Measurements from ENCODE around the gene RXYLT1. TPM values are rescaled to one million over a fixed set of nuclear protein-coding genes. Genes with fewer than 3 reads are reported as not detected.

Gene RXYLT1
- total and polyA plus RNA-seq, 4 donors, result 18.3 to 27.7 (median 23.7) TPM

- 80% methylated on average over 1 of the region's 2 CpGs for WGBS (ENCODE audit: insufficient coverage)
- Histone ChIP-seq H3K27ac (ENCODE audit: low read depth, low read length) (no peak overlapping the region), H3K4me1 (ENCODE audit: control insufficient read depth, insufficient read depth, low read length) (no peaks in the 10 kb centered on the region), H3K36me3 (ENCODE audit: control insufficient read depth, insufficient read depth, low read length) (no peaks in the 10 kb centered on the region), H3K27me3 (ENCODE audit: control insufficient read depth, insufficient read depth, low read length) (no peaks in the 10 kb centered on the region), H3K4me3 (ENCODE audit: low read depth, low read length) (no peak overlapping the region), H3K9me3 (ENCODE audit: control insufficient read depth, insufficient read depth, low read length) (peaks cover 4% of the 10 kb centered on the region)
- no peak for DNase-seq (ENCODE audit: low read depth in 4 of 6, low spot score in 6 of 6)
These were observed 27.4 kb upstream of the RXYLT1 start for GRCh38 chr12:63752283-63752682.

- Histone ChIP-seq H3K27me3 (ENCODE audit: control insufficient read depth, insufficient read depth, low read length) (no peaks in the 10 kb centered on the region), H3K9me3 (ENCODE audit: control insufficient read depth, insufficient read depth, low read length) (no peaks in the 10 kb centered on the region), H3K27ac (ENCODE audit: low read depth, low read length) (no peak overlapping the region), H3K4me1 (ENCODE audit: control insufficient read depth, insufficient read depth, low read length) (no peaks in the 10 kb centered on the region), H3K36me3 (ENCODE audit: control insufficient read depth, insufficient read depth, low read length) (no peaks in the 10 kb centered on the region), H3K4me3 (ENCODE audit: low read depth, low read length) (no peak overlapping the region)
- DNase-seq (ENCODE audit: low read depth in 4 of 6, low spot score in 6 of 6), result no peak
- WGBS (ENCODE audit: insufficient coverage), result 87% methylated on average over 1 of the region's 2 CpGs
These were observed 26.9 kb upstream of the RXYLT1 start for GRCh38 chr12:63752841-63753240.

DNA sequence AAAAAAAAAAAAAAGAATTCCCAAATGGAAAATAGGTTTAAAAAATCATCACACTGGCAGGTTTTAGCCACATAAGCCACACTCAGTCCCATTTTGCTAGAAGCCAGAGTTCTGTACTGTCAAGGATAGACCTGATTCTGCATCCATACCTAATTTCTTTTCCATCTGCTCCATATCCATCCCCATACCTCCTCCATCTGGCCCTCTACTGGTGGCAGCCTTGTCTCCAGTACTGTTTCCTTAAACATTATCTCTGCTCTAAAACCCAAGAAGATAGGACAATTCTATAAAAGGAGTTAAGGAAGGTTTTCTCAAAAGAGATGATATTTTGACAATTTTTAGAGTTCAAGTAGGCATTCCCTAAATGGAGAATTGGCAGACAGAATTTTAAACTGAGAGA lies 26.0 kb upstream of the RXYLT1 start:
- Histone ChIP-seq H3K27me3 (ENCODE audit: control insufficient read depth, insufficient read depth, low read length) (no peaks in the 10 kb centered on the region), H3K9me3 (ENCODE audit: control insufficient read depth, insufficient read depth, low read length) (no peaks in the 10 kb centered on the region), H3K27ac (ENCODE audit: low read depth, low read length) (no peak overlapping the region), H3K4me3 (ENCODE audit: low read depth, low read length) (no peak overlapping the region), H3K36me3 (ENCODE audit: control insufficient read depth, insufficient read depth, low read length) (no peaks in the 10 kb centered on the region), H3K4me1 (ENCODE audit: control insufficient read depth, insufficient read depth, low read length) (no peaks in the 10 kb centered on the region)
- no peak for DNase-seq (ENCODE audit: low read depth in 4 of 6, low spot score in 6 of 6)

DNA sequence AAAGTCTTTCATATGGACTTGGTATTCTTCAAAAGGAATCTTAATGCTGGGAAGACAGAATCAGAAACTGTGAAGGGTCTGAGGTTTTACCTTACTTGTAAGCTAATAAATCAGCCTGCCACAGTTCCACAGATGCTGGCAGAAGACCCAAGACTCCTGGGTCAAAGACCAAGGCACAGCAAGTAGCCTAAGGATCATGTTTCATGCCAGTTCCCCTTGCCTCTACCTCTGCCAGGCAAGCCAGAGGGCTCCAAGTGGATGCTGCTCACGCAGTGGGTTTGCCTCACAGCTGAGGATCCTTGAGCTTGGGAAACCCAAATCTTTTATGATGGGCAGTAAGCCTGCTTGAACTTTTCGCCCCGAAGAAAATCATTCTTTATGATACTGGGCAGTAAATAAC lies 15.2 kb upstream of the RXYLT1 start:
- no peaks in the 10 kb centered on the region for H3K36me3 ChIP-seq (ENCODE audit: control insufficient read depth, insufficient read depth, low read length)
- no peak overlapping the region for H3K4me3 ChIP-seq (ENCODE audit: low read depth, low read length)
- no peak for DNase-seq (ENCODE audit: low read depth in 4 of 6, low spot score in 6 of 6)
- no peak overlapping the region for H3K27ac ChIP-seq (ENCODE audit: low read depth, low read length)
- H3K4me1 ChIP-seq (ENCODE audit: control insufficient read depth, insufficient read depth, low read length), result no peaks in the 10 kb centered on the region
- 57% methylated on average over 1 of the region's 3 CpGs for WGBS (ENCODE audit: insufficient coverage)
- no peaks in the 10 kb centered on the region for H3K27me3 ChIP-seq (ENCODE audit: control insufficient read depth, insufficient read depth, low read length)
- H3K9me3 ChIP-seq (ENCODE audit: control insufficient read depth, insufficient read depth, low read length), result no peaks in the 10 kb centered on the region

DNA sequence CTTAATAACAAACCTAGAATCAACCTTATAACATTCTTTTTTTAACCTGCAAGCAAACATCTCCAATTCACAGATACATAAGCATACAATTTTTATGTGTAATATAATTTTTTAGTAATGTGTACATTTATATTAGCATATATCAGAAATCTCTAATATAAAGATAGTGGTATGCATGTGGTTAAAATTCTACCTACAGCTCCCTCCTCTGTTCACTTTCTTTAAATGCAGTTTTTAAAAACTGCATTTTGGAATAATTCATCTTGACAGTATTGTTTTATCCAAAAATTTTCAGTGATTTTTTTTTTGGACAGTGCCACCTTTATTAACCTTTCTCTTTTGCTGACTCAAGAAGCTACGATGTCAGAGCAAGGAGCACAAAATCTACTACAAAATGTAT lies 13.2 kb upstream of the RXYLT1 start:
- Histone ChIP-seq H3K27me3 (ENCODE audit: control insufficient read depth, insufficient read depth, low read length) (no peaks in the 10 kb centered on the region), H3K4me1 (ENCODE audit: control insufficient read depth, insufficient read depth, low read length) (no peaks in the 10 kb centered on the region)

GRCh38 chr12:63770375-63770774 lies 9.3 kb upstream of the RXYLT1 start:
- H3K9me3 ChIP-seq (ENCODE audit: control insufficient read depth, insufficient read depth, low read length), result no peaks in the 10 kb centered on the region
- no peaks in the 10 kb centered on the region for H3K36me3 ChIP-seq (ENCODE audit: control insufficient read depth, insufficient read depth, low read length)
- DNase-seq (ENCODE audit: low read depth in 4 of 6, low spot score in 6 of 6), result no peak
- H3K27me3 ChIP-seq (ENCODE audit: control insufficient read depth, insufficient read depth, low read length), result no peaks in the 10 kb centered on the region
- H3K27ac ChIP-seq (ENCODE audit: low read depth, low read length), result no peak overlapping the region
- H3K4me1 ChIP-seq (ENCODE audit: control insufficient read depth, insufficient read depth, low read length), result no peaks in the 10 kb centered on the region
- no CpG with 5 or more reads among the region's 1 CpG for WGBS (ENCODE audit: insufficient coverage)
- no peak overlapping the region for H3K4me3 ChIP-seq (ENCODE audit: low read depth, low read length)

More for the DNA sequence above, 13.2 kb upstream of the RXYLT1 start:
- Histone ChIP-seq H3K9me3 (ENCODE audit: control insufficient read depth, insufficient read depth, low read length) (no peaks in the 10 kb centered on the region), H3K36me3 (ENCODE audit: control insufficient read depth, insufficient read depth, low read length) (no peaks in the 10 kb centered on the region), H3K27ac (ENCODE audit: low read depth, low read length) (no peak overlapping the region), H3K4me3 (ENCODE audit: low read depth, low read length) (no peak overlapping the region)
- WGBS (ENCODE audit: insufficient coverage), result 100% methylated on average over 1 of the region's 1 CpG
- no peak for DNase-seq (ENCODE audit: low read depth in 4 of 6, low spot score in 6 of 6)

- Histone ChIP-seq H3K4me3 (ENCODE audit: low read depth, low read length) (no peak overlapping the region), H3K36me3 (ENCODE audit: control insufficient read depth, insufficient read depth, low read length) (no peaks in the 10 kb centered on the region), H3K9me3 (ENCODE audit: control insufficient read depth, insufficient read depth, low read length) (no peaks in the 10 kb centered on the region), H3K27ac (ENCODE audit: low read depth, low read length) (no peak overlapping the region), H3K27me3 (ENCODE audit: control insufficient read depth, insufficient read depth, low read length) (no peaks in the 10 kb centered on the region), H3K4me1 (ENCODE audit: control insufficient read depth, insufficient read depth, low read length) (peaks cover 3% of the 10 kb centered on the region)
- no CpG with 5 or more reads among the region's 1 CpG for WGBS (ENCODE audit: insufficient coverage)
- no peak for DNase-seq (ENCODE audit: low read depth in 4 of 6, low spot score in 6 of 6)
These were observed 2.4 kb upstream of the RXYLT1 start for GRCh38 chr12:63777340-63777739.

DNA sequence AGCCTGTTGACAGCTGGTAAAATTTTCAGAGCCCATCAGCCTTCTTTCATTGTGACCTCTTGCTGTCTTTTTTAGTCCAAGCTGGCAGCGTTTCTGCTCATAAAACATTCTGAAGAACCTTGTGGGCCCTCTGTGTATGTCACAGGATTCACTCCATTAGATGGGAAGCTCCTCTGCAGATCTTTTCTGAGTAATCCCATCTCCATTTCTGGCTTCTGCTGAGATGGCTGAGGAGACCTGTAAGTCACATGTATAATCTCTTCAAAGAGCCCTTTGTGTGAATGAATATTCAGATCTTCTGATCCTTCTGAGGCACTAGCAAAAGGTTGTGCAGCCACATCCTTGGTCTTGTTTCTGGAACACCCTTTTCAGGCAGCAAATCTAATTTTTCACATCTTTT lies 2.8 kb downstream of the RXYLT1 start:
- Histone ChIP-seq H3K27me3 (ENCODE audit: control insufficient read depth, insufficient read depth, low read length) (no peaks in the 10 kb centered on the region), H3K4me1 (ENCODE audit: control insufficient read depth, insufficient read depth, low read length) (peaks cover 3% of the 10 kb centered on the region), H3K36me3 (ENCODE audit: control insufficient read depth, insufficient read depth, low read length) (peaks cover 8% of the 10 kb centered on the region), H3K4me3 (ENCODE audit: low read depth, low read length) (no peak overlapping the region), H3K9me3 (ENCODE audit: control insufficient read depth, insufficient read depth, low read length) (no peaks in the 10 kb centered on the region), H3K27ac (ENCODE audit: low read depth, low read length) (no peak overlapping the region)
- DNase-seq (ENCODE audit: low read depth in 4 of 6, low spot score in 6 of 6), result no peak
- WGBS (ENCODE audit: insufficient coverage), result 83% methylated on average over 1 of the region's 1 CpG

- Histone ChIP-seq H3K36me3 (ENCODE audit: control insufficient read depth, insufficient read depth, low read length) (peaks cover 12% of the 10 kb centered on the region), H3K27me3 (ENCODE audit: control insufficient read depth, insufficient read depth, low read length) (no peaks in the 10 kb centered on the region), H3K4me3 (ENCODE audit: low read depth, low read length) (no peak overlapping the region), H3K27ac (ENCODE audit: low read depth, low read length) (no peak overlapping the region), H3K4me1 (ENCODE audit: control insufficient read depth, insufficient read depth, low read length) (no peaks in the 10 kb centered on the region), H3K9me3 (ENCODE audit: control insufficient read depth, insufficient read depth, low read length) (no peaks in the 10 kb centered on the region)
- DNase-seq (ENCODE audit: low read depth in 4 of 6, low spot score in 6 of 6), result no peak
- WGBS (ENCODE audit: insufficient coverage), result 100% methylated on average over 1 of the region's 3 CpGs
These were observed 7.6 kb downstream of the RXYLT1 start for GRCh38 chr12:63787306-63787705.

- Histone ChIP-seq H3K27ac (ENCODE audit: low read depth, low read length) (no peak overlapping the region), H3K9me3 (ENCODE audit: control insufficient read depth, insufficient read depth, low read length) (no peaks in the 10 kb centered on the region), H3K27me3 (ENCODE audit: control insufficient read depth, insufficient read depth, low read length) (no peaks in the 10 kb centered on the region), H3K36me3 (ENCODE audit: control insufficient read depth, insufficient read depth, low read length) (peaks cover 10% of the 10 kb centered on the region), H3K4me3 (ENCODE audit: low read depth, low read length) (no peak overlapping the region), H3K4me1 (ENCODE audit: control insufficient read depth, insufficient read depth, low read length) (no peaks in the 10 kb centered on the region)
- 89% methylated on average over 4 of the region's 4 CpGs for WGBS (ENCODE audit: insufficient coverage)
- no peak for DNase-seq (ENCODE audit: low read depth in 4 of 6, low spot score in 6 of 6)
These were observed 10.9 kb downstream of the RXYLT1 start for GRCh38 chr12:63790608-63790945.

Data from spinal cord (tissue), 10 donors.